ENCODE measurements around the gene CNTD1.
"Not testable (repeated sequence)": the region's sequence is repeated elsewhere in the genome, so short reads cannot be mapped to it uniquely, and the experiment has no call there.

Gene CNTD1

GRCh38 chr17:42844761-42845555 is 46.3 kb downstream of the CNTD1 start:
- DNase-seq (ENCODE audit: low read depth in 3 of 3): no peak

GRCh38 chr17:42845556-42845917 is 46.9 kb downstream of the CNTD1 start:
- DNase-seq (ENCODE audit: low read depth in 3 of 3): no peak

- DNase-seq (ENCODE audit: low read depth in 3 of 3): peak in 2 of 3 donors; percentile 32 to 38
Observed at GRCh38 chr17:42845918-42846593, 47.4 kb downstream of the CNTD1 start.

GRCh38 chr17:42846594-42847280 is 48.1 kb downstream of the CNTD1 start:
- no peak for DNase-seq (ENCODE audit: low read depth in 3 of 3)

- DNase-seq (ENCODE audit: low read depth in 3 of 3): no peak
Observed at GRCh38 chr17:42848093-42848492, 49.4 kb downstream of the CNTD1 start.

GRCh38 chr17:42849031-42849430 is 50.4 kb downstream of the CNTD1 start:
- DNase-seq (ENCODE audit: low read depth in 3 of 3): no peak

GRCh38 chr17:42849451-42850181 is 51.0 kb downstream of the CNTD1 start:
- no peak for DNase-seq (ENCODE audit: low read depth in 3 of 3)

GRCh38 chr17:42850954-42851353 is 52.3 kb downstream of the CNTD1 start, which contains the start of gene AOC3:
AOC3 (plus strand) TSS chr17:42851199; CDS start chr17:42851344, 145 bp downstream.
- DNase-seq (ENCODE audit: low read depth in 3 of 3): no peak

GRCh38 chr17:42851371-42852240 is 52.9 kb downstream of the CNTD1 start:
- not testable (repeated sequence) for DNase-seq (ENCODE audit: low read depth in 3 of 3)

GRCh38 chr17:42852351-42852750 is 53.7 kb downstream of the CNTD1 start:
- DNase-seq (ENCODE audit: low read depth in 3 of 3): no peak

- no peak for DNase-seq (ENCODE audit: low read depth in 3 of 3)
Observed at GRCh38 chr17:42853004-42853403, 54.3 kb downstream of the CNTD1 start.

- no peak for DNase-seq (ENCODE audit: low read depth in 3 of 3)
Observed at GRCh38 chr17:42853597-42853967, 54.9 kb downstream of the CNTD1 start.

- DNase-seq (ENCODE audit: low read depth in 3 of 3): no peak
Observed at GRCh38 chr17:42853968-42854790, 55.5 kb downstream of the CNTD1 start.

- DNase-seq (ENCODE audit: low read depth in 3 of 3): no peak
Observed at GRCh38 chr17:42855048-42855596, 56.5 kb downstream of the CNTD1 start.

- DNase-seq (ENCODE audit: low read depth in 3 of 3): not testable (repeated sequence)
Observed at GRCh38 chr17:42856093-42856492, 57.4 kb downstream of the CNTD1 start.

- DNase-seq (ENCODE audit: low read depth in 3 of 3): not testable (repeated sequence)
Observed at GRCh38 chr17:42856516-42856915, 57.9 kb downstream of the CNTD1 start.

- no peak for DNase-seq (ENCODE audit: low read depth in 3 of 3)
Observed at GRCh38 chr17:42857389-42857788, 58.7 kb downstream of the CNTD1 start.

All from stimulated activated CD4-positive, alpha-beta T cell treated with anti-CD3 and anti-CD28 coated beads, TNF-alpha, amount 100 ng/mL, for 48 hours (primary cell).